Measurements from ENCODE around the gene MSRB3.

The MSRB3 gene

GRCh38 chr12:65278576-65279368 lies at the start of gene MSRB3:
Gene MSRB3 (plus strand): TSS chr12:65278683. CDS start chr12:65308580, 29,897 bp downstream.
- Mint-ChIP-seq H3K36me3 (ENCODE audit: low read depth) (no peaks in the 10 kb centered on the region), H3K9me3 (no peaks in the 10 kb centered on the region), H3K4me3 (peak within 1 kb of the TSS; percentile 64), H3K27me3 (ENCODE audit: low read depth) (peaks cover 66% of the 10 kb centered on the region), H3K27ac (no peak within 1 kb of the TSS), H3K4me1 (ENCODE audit: low read depth) (peaks cover 5% of the 10 kb centered on the region)
- peak; percentile 4 for DNase-seq (ENCODE audit: low spot score)

- Mint-ChIP-seq H3K36me3 (ENCODE audit: low read depth) (peaks cover 49% of the 10 kb centered on the region), H3K4me1 (ENCODE audit: low read depth) (peaks cover 16% of the 10 kb centered on the region), H3K27me3 (ENCODE audit: low read depth) (no peaks in the 10 kb centered on the region), H3K9me3 (peaks cover 34% of the 10 kb centered on the region), H3K27ac (no peak overlapping the region), H3K4me3 (no peak overlapping the region)
- DNase-seq (ENCODE audit: low spot score): no peak
Measured at GRCh38 chr12:65229441-65229840, 49.0 kb upstream of the MSRB3 start.

- no peak for DNase-seq (ENCODE audit: low spot score)
Measured at GRCh38 chr12:65232476-65233077, 45.9 kb upstream of the MSRB3 start.

GRCh38 chr12:65237153-65237552 lies 41.3 kb upstream of the MSRB3 start:
- peaks cover 4% of the 10 kb centered on the region for H3K4me1 Mint-ChIP-seq (ENCODE audit: low read depth)
- H3K27me3 Mint-ChIP-seq (ENCODE audit: low read depth): no peaks in the 10 kb centered on the region
- H3K4me3 Mint-ChIP-seq: no peak overlapping the region
- H3K9me3 Mint-ChIP-seq: no peaks in the 10 kb centered on the region
- H3K27ac Mint-ChIP-seq: no peak overlapping the region
- no peak for DNase-seq (ENCODE audit: low spot score)
- H3K36me3 Mint-ChIP-seq (ENCODE audit: low read depth): peaks cover 9% of the 10 kb centered on the region

More at GRCh38 chr12:65232476-65233077, 45.9 kb upstream of the MSRB3 start:
- peaks cover 24% of the 10 kb centered on the region for H3K36me3 Mint-ChIP-seq (ENCODE audit: low read depth)
- peaks cover 6% of the 10 kb centered on the region for H3K4me1 Mint-ChIP-seq (ENCODE audit: low read depth)
- no peaks in the 10 kb centered on the region for H3K27me3 Mint-ChIP-seq (ENCODE audit: low read depth)
- no peak overlapping the region for H3K27ac Mint-ChIP-seq
- H3K9me3 Mint-ChIP-seq: peaks cover 26% of the 10 kb centered on the region
- no peak overlapping the region for H3K4me3 Mint-ChIP-seq

- no peaks in the 10 kb centered on the region for H3K9me3 Mint-ChIP-seq
- peaks cover 16% of the 10 kb centered on the region for H3K36me3 Mint-ChIP-seq (ENCODE audit: low read depth)
- no peaks in the 10 kb centered on the region for H3K4me1 Mint-ChIP-seq (ENCODE audit: low read depth)
- H3K27ac Mint-ChIP-seq: no peak overlapping the region
- H3K4me3 Mint-ChIP-seq: no peak overlapping the region
- no peak for DNase-seq (ENCODE audit: low spot score)
- no peaks in the 10 kb centered on the region for H3K27me3 Mint-ChIP-seq (ENCODE audit: low read depth)
Measured at GRCh38 chr12:65238609-65239008, 39.9 kb upstream of the MSRB3 start.

- peaks cover 8% of the 10 kb centered on the region for H3K27me3 Mint-ChIP-seq (ENCODE audit: low read depth)
- DNase-seq (ENCODE audit: low spot score): peak; percentile 13
- no peaks in the 10 kb centered on the region for H3K9me3 Mint-ChIP-seq
- no peak overlapping the region for H3K4me3 Mint-ChIP-seq
- no peak overlapping the region for H3K27ac Mint-ChIP-seq
- peaks cover 7% of the 10 kb centered on the region for H3K4me1 Mint-ChIP-seq (ENCODE audit: low read depth)
- peaks cover 29% of the 10 kb centered on the region for H3K36me3 Mint-ChIP-seq (ENCODE audit: low read depth)
Measured at GRCh38 chr12:65248656-65249633, 29.5 kb upstream of the MSRB3 start.

GRCh38 chr12:65252515-65252914 lies 26.0 kb upstream of the MSRB3 start:
- H3K4me3 Mint-ChIP-seq: no peak overlapping the region
- no peak for DNase-seq (ENCODE audit: low spot score)
- H3K27me3 Mint-ChIP-seq (ENCODE audit: low read depth): peaks cover 11% of the 10 kb centered on the region
- H3K4me1 Mint-ChIP-seq (ENCODE audit: low read depth): peaks cover 7% of the 10 kb centered on the region
- H3K27ac Mint-ChIP-seq: no peak overlapping the region
- no peaks in the 10 kb centered on the region for H3K9me3 Mint-ChIP-seq
- H3K36me3 Mint-ChIP-seq (ENCODE audit: low read depth): peaks cover 14% of the 10 kb centered on the region

GRCh38 chr12:65257986-65258385 lies 20.5 kb upstream of the MSRB3 start:
- Mint-ChIP-seq H3K27me3 (ENCODE audit: low read depth) (peaks cover 13% of the 10 kb centered on the region), H3K27ac (no peak overlapping the region), H3K4me1 (ENCODE audit: low read depth) (no peaks in the 10 kb centered on the region), H3K9me3 (no peaks in the 10 kb centered on the region), H3K36me3 (ENCODE audit: low read depth) (no peaks in the 10 kb centered on the region), H3K4me3 (no peak overlapping the region)
- no peak for DNase-seq (ENCODE audit: low spot score)

- no peak for DNase-seq (ENCODE audit: low spot score)
- Mint-ChIP-seq H3K4me1 (ENCODE audit: low read depth) (no peaks in the 10 kb centered on the region), H3K36me3 (ENCODE audit: low read depth) (no peaks in the 10 kb centered on the region), H3K4me3 (no peak overlapping the region), H3K27me3 (ENCODE audit: low read depth) (peaks cover 7% of the 10 kb centered on the region), H3K27ac (no peak overlapping the region), H3K9me3 (no peaks in the 10 kb centered on the region)
Measured at GRCh38 chr12:65259501-65259900, 19.0 kb upstream of the MSRB3 start.

- H3K4me1 Mint-ChIP-seq (ENCODE audit: low read depth): no peaks in the 10 kb centered on the region
Measured at GRCh38 chr12:65263777-65264176, 14.7 kb upstream of the MSRB3 start.

GRCh38 chr12:65266408-65266807 lies 12.1 kb upstream of the MSRB3 start:
- H3K27ac Mint-ChIP-seq: no peak overlapping the region
- no peak for DNase-seq (ENCODE audit: low spot score)
- no peaks in the 10 kb centered on the region for H3K9me3 Mint-ChIP-seq
- no peaks in the 10 kb centered on the region for H3K36me3 Mint-ChIP-seq (ENCODE audit: low read depth)
- H3K27me3 Mint-ChIP-seq (ENCODE audit: low read depth): peaks cover 17% of the 10 kb centered on the region
- no peak overlapping the region for H3K4me3 Mint-ChIP-seq
- no peaks in the 10 kb centered on the region for H3K4me1 Mint-ChIP-seq (ENCODE audit: low read depth)

More at GRCh38 chr12:65263777-65264176, 14.7 kb upstream of the MSRB3 start:
- no peak overlapping the region for H3K4me3 Mint-ChIP-seq
- no peak overlapping the region for H3K27ac Mint-ChIP-seq
- no peak for DNase-seq (ENCODE audit: low spot score)
- H3K9me3 Mint-ChIP-seq: no peaks in the 10 kb centered on the region
- H3K27me3 Mint-ChIP-seq (ENCODE audit: low read depth): peaks cover 18% of the 10 kb centered on the region
- H3K36me3 Mint-ChIP-seq (ENCODE audit: low read depth): no peaks in the 10 kb centered on the region

- no peak for DNase-seq (ENCODE audit: low spot score)
- Mint-ChIP-seq H3K4me3 (no peak overlapping the region), H3K36me3 (ENCODE audit: low read depth) (no peaks in the 10 kb centered on the region), H3K27me3 (ENCODE audit: low read depth) (peaks cover 25% of the 10 kb centered on the region), H3K27ac (no peak overlapping the region), H3K4me1 (ENCODE audit: low read depth) (no peaks in the 10 kb centered on the region), H3K9me3 (no peaks in the 10 kb centered on the region)
Measured at GRCh38 chr12:65269603-65270002, 8.9 kb upstream of the MSRB3 start.

GRCh38 chr12:65274602-65275272 lies 3.7 kb upstream of the MSRB3 start:
- peaks cover 52% of the 10 kb centered on the region for H3K27me3 Mint-ChIP-seq (ENCODE audit: low read depth)

More at GRCh38 chr12:65274602-65275272, 3.7 kb upstream of the MSRB3 start:
- Mint-ChIP-seq H3K4me3 (no peak overlapping the region), H3K9me3 (no peaks in the 10 kb centered on the region), H3K27ac (no peak overlapping the region), H3K36me3 (ENCODE audit: low read depth) (no peaks in the 10 kb centered on the region), H3K4me1 (ENCODE audit: low read depth) (peaks cover 5% of the 10 kb centered on the region)
- no peak for DNase-seq (ENCODE audit: low spot score)

Measured in T-helper 2 cell treated with Interferon-gamma antibody and Interleukin-4, amounts not matched to agents 5 μg/mL and 100 μg/mL, for 36 hours (primary cell).